HG02610 (cell line): Measurements from ENCODE around the gene ZBTB6.
A peak's percentile ranks its signal among the peaks of the same experiment; 100 is the strongest.
"Not testable (repeated sequence)": the region's sequence is repeated elsewhere in the genome, so short reads cannot be mapped to it uniquely, and the experiment has no call there.

Experiments used
- ATAC-seq: cut with Tn5 transposase; IDR thresholded peaks from one replicate; pipeline ENCODE4 v1.9.1; 2021; ENCODE audit warnings: mild to moderate bottlenecking, moderate library complexity; ENCODE audit not compliant: unreplicated experiment

The ZBTB6 gene

GRCh38 chr9:122929796-122930354 is 16.8 kb upstream of the ZBTB6 start:
- no peak for ATAC-seq

- ATAC-seq: no peak
Measured at GRCh38 chr9:122923947-122924346, 10.8 kb upstream of the ZBTB6 start.

- no peak for ATAC-seq
Measured at GRCh38 chr9:122922713-122923112, 9.6 kb upstream of the ZBTB6 start.

GRCh38 chr9:122918310-122918709 is 5.2 kb upstream of the ZBTB6 start:
- no peak for ATAC-seq

GRCh38 chr9:122912671-122912963 is 506 bp downstream of the ZBTB6 start:
- ATAC-seq: no peak

GRCh38 chr9:122906122-122906521 is 7.0 kb downstream of the ZBTB6 start:
- ATAC-seq: not testable (repeated sequence)

- ATAC-seq: peak; percentile 80
Measured at GRCh38 chr9:122904823-122905710, 8.1 kb downstream of the ZBTB6 start, which contains the start of gene RC3H2. Gene RC3H2 (minus strand): TSS chr9:122905359. CDS start chr9:122897509, 7,850 bp downstream.

GRCh38 chr9:122904466-122904822 is 8.7 kb downstream of the ZBTB6 start:
- peak; percentile 27 for ATAC-seq

- no peak for ATAC-seq
Measured at GRCh38 chr9:122900791-122901190, 12.3 kb downstream of the ZBTB6 start.

GRCh38 chr9:122897969-122898368 is 15.2 kb downstream of the ZBTB6 start:
- no peak for ATAC-seq

GRCh38 chr9:122888480-122888879 is 24.6 kb downstream of the ZBTB6 start:
- ATAC-seq: no peak

- ATAC-seq: no peak
Measured at GRCh38 chr9:122883125-122883524, 30.0 kb downstream of the ZBTB6 start.

GRCh38 chr9:122879443-122879842 is 33.7 kb downstream of the ZBTB6 start:
- no peak for ATAC-seq

- peak; percentile 56 for ATAC-seq
Measured at GRCh38 chr9:122875523-122875922, 37.6 kb downstream of the ZBTB6 start.

GRCh38 chr9:122867276-122867675 is 45.8 kb downstream of the ZBTB6 start:
- ATAC-seq: not testable (repeated sequence)

GRCh38 chr9:122866079-122866478 is 47.0 kb downstream of the ZBTB6 start:
- no peak for ATAC-seq

GRCh38 chr9:122865300-122865699 is 47.8 kb downstream of the ZBTB6 start:
- ATAC-seq: no peak

GRCh38 chr9:122863407-122863806 is 49.7 kb downstream of the ZBTB6 start:
- ATAC-seq: no peak

GRCh38 chr9:122860319-122861142 is 52.6 kb downstream of the ZBTB6 start:
- no peak for ATAC-seq
